Heart right ventricle (tissue), 16 donors: ENCODE measurements around the gene ARMH3. TPM values are rescaled to one million over a fixed set of nuclear protein-coding genes. Genes with fewer than 3 reads are reported as not detected.
A peak's percentile ranks its signal among the peaks of the same experiment; 100 is the strongest.

Source experiments
- ATAC-seq, 8 donors: fragments of 200-7000 bp; cut with Tn5 transposase; one replicate each; pipeline ENCODE4 v1.9.1; 2020; ENCODE audit warnings: mild to moderate bottlenecking in 8 of 8, moderate library complexity in 8 of 8, moderate number of reproducible peaks in 1 of 8
- DNase-seq, 2 donors: peaks; one replicate each; pipeline ENCODE4 v3.0.0-alpha.2; 2020
- H3K27ac ChIP-seq, 10 donors: fragments of 200-600 bp; sonication (generic) in 2 of 10; one replicate each; pipeline versions ENCODE4 v1.5.0 to v1.8.0; 2020 to 2022; ENCODE audit warnings: mild to moderate bottlenecking in 3 of 10
- H3K27me3 ChIP-seq, 7 donors: fragments of 200-600 bp; one replicate each; pipeline ENCODE4 v1.8.0; 2021 to 2022; ENCODE audit warnings: mild to moderate bottlenecking in 2 of 7
- H3K36me3 ChIP-seq, 9 donors: fragments of 200-600 bp; sonication (generic) in 1 of 9; one replicate each; pipeline versions ENCODE4 v1.5.0 to v1.8.0; 2020 to 2022; ENCODE audit warnings: mild to moderate bottlenecking in 2 of 9
- H3K4me1 ChIP-seq, 9 donors: fragments of 200-600 bp; sonication (generic) in 1 of 9; one replicate each; pipeline versions ENCODE4 v1.5.0 to v1.8.0; 2020 to 2022; ENCODE audit warnings: mild to moderate bottlenecking in 4 of 9
- H3K4me3 ChIP-seq, 10 donors: fragments of 200-600 bp; sonication (generic) in 2 of 10; one replicate each; pipeline versions ENCODE4 v1.5.0 to v1.8.0; 2020 to 2022; ENCODE audit warnings: mild to moderate bottlenecking in 7 of 10, moderate library complexity in 2 of 10
- H3K9me3 ChIP-seq, 11 donors: fragments of 200-600 bp in 10 of 11; sonication (generic) in 2 of 11; one replicate each; pipeline versions ENCODE4 v1.5.0 to v1.8.0; 2013 to 2022; ENCODE audit warnings: mild to moderate bottlenecking in 2 of 11, control low read depth in 1 of 11, moderate library complexity in 1 of 11
- WGBS, 2 donors: extraction: QIAGEN DNeasy Blood & Tissue Kit; methylation state at CpG; one replicate each; pipeline ENCODE4 v1.1.7; 2013; ENCODE audit warnings: inconsistent platforms in 1 of 2; 5-methylcytosine and 5-hydroxymethylcytosine counted together
- intact Hi-C, 10 donors: fragments of 100-400 bp; cut with DNase I; formaldehyde crosslinking; loops; one replicate each; pipeline versions ENCODE4 v1.11.1 to v1.14.2; 2022
- polyA plus RNA-seq, 2 donors: library from polyadenylated mRNA; stranded (reverse); fragments of 200-250 nt; gene quantifications; one replicate each; pipeline ENCODE4 v1.2.3, GENCODE V29; 2013
- total RNA-seq, 10 donors: library from RNA; stranded (reverse); fragmentation: NEBNext Ultra II Directional in 3 of 10; extraction: Animal tissue kit (Norgen Biotek cat#: 25700) in 3 of 10; gene quantifications; one replicate each; pipeline versions ENCODE4 v1.2.1 to v1.2.4, GENCODE V29; 2021 to 2023
- TF ChIP-seq, protein P1 (sequence below), 9 donors: fragments of 200-600 bp; sonication (generic) in 2 of 9; IDR thresholded peaks; one replicate each; pipeline versions ENCODE4 v1.5.0 to v1.8.0; 2021 to 2022; ENCODE audit warnings: antibody characterized with exemption in 9 of 9, mild to moderate bottlenecking in 5 of 9, moderate library complexity in 1 of 9
- donor health status: Arrhythmogenic right ventricular cardiomyopathy.
- donor health status: ischemic (EF 13 %, LVEDD 7.1; RV severe dilation, severe dysfunction).
- donor health status: healthy with polysubstance abuse.
- donor health status: DM: no; HTN: yes; CAD: no.
- donor health status: DM: no; HTN: no; CAD: no.
- donor health status: ischemic (EF 25% LVEDD 6.9; RV normal size, moderate dysfunction).
- donor health status: ischemic (EF 25% LVEDD 5.7; RV mildly dilated, moderate dysfunction).
- donor health status: healthy.
- donor health status: DM: yes; HTN: yes; CAD: no.
- donor health status: Ischemic cardiomyopathy.
- donor health status: ischemic (EF 35%, LVEDD 5.7; RV mildly dilated, moderate dysfunction).
- donor health status: nonischemic (EF 11% LVEDD 7.7; RV severe dilation, severe dysfunction).
- donor health status: DM: yes; HTN: yes; CAD: no.
- donor health status: PGD.
- donor health status: ischemic (EF 29% LVEDD 5.4; RV normal size, mild dysfunction).
- donor health status: nonischemic (EF 23%, LVEDD 6.1; RV moderate dilation, normal function).

ARMH3 gene
- total and polyA plus RNA-seq, 12 donors, result 24.1 to 96.8 (median 54.1) TPM

DNA sequence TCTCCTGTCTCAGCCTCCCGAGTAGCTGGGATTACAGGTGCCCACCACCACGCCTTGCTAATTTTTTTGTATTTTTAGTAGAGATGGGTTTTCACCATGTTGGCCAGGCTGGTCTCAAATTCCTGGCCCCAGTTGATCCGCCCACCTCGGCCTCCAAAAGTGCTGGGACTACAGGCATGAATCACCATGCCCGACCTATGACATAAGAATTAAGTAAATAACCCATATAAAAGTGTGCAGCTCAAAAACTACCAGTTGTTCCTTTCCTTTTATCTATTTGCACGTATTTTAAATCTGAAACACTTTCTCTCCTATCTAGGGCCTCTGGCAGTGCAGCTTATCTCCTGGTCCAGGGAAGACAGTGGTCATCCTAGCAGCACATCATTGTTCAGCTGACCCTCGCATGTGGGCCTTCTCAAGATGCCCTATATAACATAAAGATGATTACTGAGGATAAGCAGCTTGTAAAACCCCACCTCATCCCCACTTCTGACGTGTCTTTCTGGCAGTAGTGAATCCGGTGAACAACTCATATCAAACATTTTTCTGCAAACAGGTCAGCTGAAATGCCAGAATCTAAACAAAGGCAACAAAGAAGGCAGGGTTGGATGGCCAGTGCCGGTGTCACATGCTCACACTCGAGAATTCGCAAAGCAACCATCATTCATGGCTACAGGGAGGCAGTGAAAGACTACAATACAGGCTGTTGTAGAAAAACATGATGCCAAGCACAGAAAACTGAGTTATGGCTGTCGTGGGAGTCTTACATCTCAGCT is 176.3 kb downstream of the ARMH3 start:
- intact Hi-C loops, result loop anchor here in 2 of 10 donors (10.0 kb wide), 2 partner anchors 135 to 195 kb away; no protein-coding TSS in a partner anchor

DNA sequence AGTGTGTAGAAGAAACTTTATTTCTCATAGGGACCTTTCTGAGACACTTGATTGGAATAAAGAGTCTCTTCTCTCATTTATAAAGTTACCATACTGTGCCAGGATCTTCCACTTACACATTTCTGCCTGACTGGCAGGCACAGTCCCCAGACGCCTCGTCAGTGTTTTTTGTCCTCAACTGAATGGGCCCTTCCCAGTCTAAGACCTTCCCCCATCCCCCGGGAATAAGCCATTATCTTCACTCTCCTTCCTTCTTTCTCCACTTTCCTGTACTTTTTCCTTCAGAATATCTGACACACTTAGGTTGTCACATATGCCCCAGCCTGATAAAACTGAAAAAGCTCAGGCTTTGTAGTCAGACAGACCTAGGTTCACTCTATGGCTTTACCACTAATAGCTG is 177.1 kb downstream of the ARMH3 start:
- DNase-seq (no peak), ATAC-seq (peak in 2 of 8 donors; percentile 22 to 24)
- TF ChIP-seq, protein P1, sequence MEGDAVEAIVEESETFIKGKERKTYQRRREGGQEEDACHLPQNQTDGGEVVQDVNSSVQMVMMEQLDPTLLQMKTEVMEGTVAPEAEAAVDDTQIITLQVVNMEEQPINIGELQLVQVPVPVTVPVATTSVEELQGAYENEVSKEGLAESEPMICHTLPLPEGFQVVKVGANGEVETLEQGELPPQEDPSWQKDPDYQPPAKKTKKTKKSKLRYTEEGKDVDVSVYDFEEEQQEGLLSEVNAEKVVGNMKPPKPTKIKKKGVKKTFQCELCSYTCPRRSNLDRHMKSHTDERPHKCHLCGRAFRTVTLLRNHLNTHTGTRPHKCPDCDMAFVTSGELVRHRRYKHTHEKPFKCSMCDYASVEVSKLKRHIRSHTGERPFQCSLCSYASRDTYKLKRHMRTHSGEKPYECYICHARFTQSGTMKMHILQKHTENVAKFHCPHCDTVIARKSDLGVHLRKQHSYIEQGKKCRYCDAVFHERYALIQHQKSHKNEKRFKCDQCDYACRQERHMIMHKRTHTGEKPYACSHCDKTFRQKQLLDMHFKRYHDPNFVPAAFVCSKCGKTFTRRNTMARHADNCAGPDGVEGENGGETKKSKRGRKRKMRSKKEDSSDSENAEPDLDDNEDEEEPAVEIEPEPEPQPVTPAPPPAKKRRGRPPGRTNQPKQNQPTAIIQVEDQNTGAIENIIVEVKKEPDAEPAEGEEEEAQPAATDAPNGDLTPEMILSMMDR (IDR thresholded peaks at IDR 0.05), result no peak
- Histone ChIP-seq H3K4me1 (peaks cover under 1 to 37% (median 13%) of the 10 kb centered on the region in 9 donors), H3K27ac (no peak overlapping the region), H3K36me3 (peaks cover 0 to 18% (median 0%) of the 10 kb centered on the region in 9 donors), H3K9me3 (no peaks in the 10 kb centered on the region), H3K4me3 (no peak overlapping the region), H3K27me3 (no peaks in the 10 kb centered on the region)
- WGBS, 2 donors, result 60 to 61% methylated on average over 3 of the region's 3 CpGs
- intact Hi-C loops, result no loop called here

More for the DNA sequence above, 176.3 kb downstream of the ARMH3 start:
- peaks cover 0 to 18% (median 0%) of the 10 kb centered on the region in 9 donors for H3K36me3 ChIP-seq
- no peak overlapping the region for H3K4me3 ChIP-seq
- H3K9me3 ChIP-seq, result no peaks in the 10 kb centered on the region
- 86% methylated on average over 13 of the region's 13 CpGs for WGBS, 2 donors
- H3K27ac ChIP-seq, result no peak overlapping the region
- TF ChIP-seq, protein P1 (IDR thresholded peaks at IDR 0.05), result no peak
- H3K27me3 ChIP-seq, result no peaks in the 10 kb centered on the region
- peaks cover 2 to 41% (median 13%) of the 10 kb centered on the region in 9 donors for H3K4me1 ChIP-seq
- ATAC-seq, result no peak
- no peak for DNase-seq

DNA sequence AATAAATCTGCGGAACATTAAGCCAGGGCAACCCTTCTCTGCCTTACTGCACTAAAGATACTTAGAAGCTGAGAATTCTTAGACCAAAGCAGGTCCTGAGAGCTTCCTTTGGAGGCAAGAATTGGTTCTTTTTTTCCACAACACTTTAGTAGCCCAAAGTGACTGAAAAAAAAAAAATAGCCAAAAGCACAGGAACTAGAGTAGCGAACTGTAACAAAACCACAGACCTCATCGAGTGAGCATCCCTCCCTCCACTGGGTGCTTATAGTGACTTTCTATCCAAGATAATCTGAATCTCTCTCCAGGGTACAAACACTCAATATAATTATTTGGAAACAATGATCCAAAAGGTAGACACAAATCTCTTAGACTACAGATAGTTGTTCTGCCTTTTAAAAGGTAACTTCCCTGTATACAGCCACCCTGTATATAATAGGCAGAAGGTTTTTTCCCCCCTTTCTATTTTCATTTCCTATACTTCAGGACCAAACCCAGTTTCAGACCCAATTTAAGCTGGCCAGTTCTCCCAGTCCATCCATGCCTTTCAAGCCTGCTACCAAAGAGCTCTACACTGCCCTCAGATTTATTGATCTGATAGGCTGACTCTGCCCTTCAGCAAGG is 180.8 kb downstream of the ARMH3 start:
- intact Hi-C loops, result no loop called here
- H3K27me3 ChIP-seq, result no peaks in the 10 kb centered on the region
- WGBS, 2 donors, result 91 to 93% methylated on average over 3 of the region's 3 CpGs
- no peaks in the 10 kb centered on the region for H3K9me3 ChIP-seq
- TF ChIP-seq, protein P1 (IDR thresholded peaks at IDR 0.05), result no peak
- DNase-seq (no peak), ATAC-seq (no peak)
- no peak overlapping the region for H3K27ac ChIP-seq
- peaks cover 0 to 20% (median 5%) of the 10 kb centered on the region in 9 donors for H3K36me3 ChIP-seq
- H3K4me1 ChIP-seq, result peaks cover 0 to 19% (median 10%) of the 10 kb centered on the region in 9 donors
- no peak overlapping the region for H3K4me3 ChIP-seq

DNA sequence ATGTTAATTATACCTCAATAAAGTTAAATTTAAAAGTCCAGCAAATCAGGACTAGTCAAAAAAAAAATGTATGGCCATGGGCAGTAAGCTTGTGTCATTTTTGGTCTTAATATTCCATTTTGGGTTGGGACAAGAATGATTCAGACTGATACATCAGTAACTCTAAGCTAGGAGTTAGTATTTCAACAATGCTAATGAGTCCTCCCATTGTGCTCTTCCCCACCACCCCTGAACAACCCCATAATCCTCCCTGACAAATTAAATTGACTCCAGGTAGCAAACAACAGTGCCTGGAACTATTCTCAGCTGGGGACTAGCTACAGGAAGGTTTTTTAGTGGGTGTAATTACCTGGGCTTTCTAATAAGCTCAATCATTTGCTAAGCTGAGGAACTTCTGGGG is 181.7 kb downstream of the ARMH3 start:
- intact Hi-C loops, result no loop called here
- H3K27me3 ChIP-seq, result no peaks in the 10 kb centered on the region
- peaks cover 0 to 9% (median 4%) of the 10 kb centered on the region in 9 donors for H3K4me1 ChIP-seq
- peaks cover 0 to 18% (median 3%) of the 10 kb centered on the region in 9 donors for H3K36me3 ChIP-seq
- no peak overlapping the region for H3K4me3 ChIP-seq
- TF ChIP-seq, protein P1 (IDR thresholded peaks at IDR 0.05), result no peak
- DNase-seq (no peak), ATAC-seq (no peak)
- H3K27ac ChIP-seq, result no peak overlapping the region
- H3K9me3 ChIP-seq, result no peaks in the 10 kb centered on the region
